Endodermal cell (in vitro differentiated cells): ENCODE results near the gene CSF1. TPM values are rescaled to one million over a fixed set of nuclear protein-coding genes. Genes with fewer than 3 reads are reported as not detected.
"Not testable (repeated sequence)": the region's sequence is repeated elsewhere in the genome, so short reads cannot be mapped to it uniquely, and the experiment has no call there.

Source experiments
- DNase-seq: peaks from one replicate; pipeline ENCODE4 v3.0.0-alpha.2; 2017
- H3K27ac ChIP-seq: 2 replicates; pipeline ENCODE4 v1.5.1; 2013; ENCODE audit warnings: mild to moderate bottlenecking, low read depth, low read length, moderate library complexity
- H3K27me3 ChIP-seq: 2 replicates; pipeline ENCODE4 v1.6.1; 2013; ENCODE audit warnings: mild to moderate bottlenecking, low read length, moderate library complexity; ENCODE audit not compliant: insufficient read depth, control insufficient read depth, poor library complexity, severe bottlenecking
- H3K36me3 ChIP-seq: 2 replicates; pipeline ENCODE4 v1.7.0; 2013; ENCODE audit warnings: mild to moderate bottlenecking, low read length, moderate library complexity; ENCODE audit not compliant: control insufficient read depth, insufficient read depth
- H3K4me1 ChIP-seq: one replicate; pipeline ENCODE4 v1.7.0; 2013; ENCODE audit warnings: low read length; ENCODE audit not compliant: control insufficient read depth, insufficient read depth
- H3K4me3 ChIP-seq: 2 replicates; pipeline ENCODE4 v1.5.1; 2013; ENCODE audit warnings: mild to moderate bottlenecking, low read length, moderate library complexity
- H3K9ac ChIP-seq: 2 replicates; pipeline ENCODE4 v1.6.1; 2013; ENCODE audit warnings: mild to moderate bottlenecking, low read length, moderate library complexity; ENCODE audit not compliant: poor library complexity, severe bottlenecking; ENCODE audit errors: extremely low read depth
- H3K9me3 ChIP-seq: 2 replicates; pipeline ENCODE4 v1.6.1; 2013; ENCODE audit warnings: mild to moderate bottlenecking, low read length, moderate library complexity; ENCODE audit not compliant: control insufficient read depth
- H3K27ac Mint-ChIP-seq: 2 replicates; pipeline ENCODE4 v1.8.0; 2020; ENCODE audit warnings: mixed read lengths
- H3K27me3 Mint-ChIP-seq: 2 replicates; pipeline ENCODE4 v1.8.0; 2021; ENCODE audit warnings: mild to moderate bottlenecking, mixed read lengths; ENCODE audit not compliant: insufficient read depth
- H3K36me3 Mint-ChIP-seq: 2 replicates; pipeline ENCODE4 v1.8.0; 2020; ENCODE audit warnings: low read depth, mixed read lengths
- H3K4me1 Mint-ChIP-seq: 2 replicates; pipeline ENCODE4 v1.8.0; 2020; ENCODE audit warnings: mixed read lengths
- H3K4me3 Mint-ChIP-seq: 2 replicates; pipeline ENCODE4 v1.8.0; 2020; ENCODE audit warnings: mild to moderate bottlenecking, moderate library complexity, mixed read lengths
- H3K9me3 Mint-ChIP-seq: 2 replicates; pipeline ENCODE4 v1.8.0; 2020; ENCODE audit warnings: mild to moderate bottlenecking, mixed read lengths
- CTCF ChIP-seq: fragments of 200-600 bp; sonication (generic); conservative IDR thresholded peaks from 2 replicates; pipeline ENCODE4 v1.5.0; 2021; ENCODE audit warnings: antibody characterized with exemption, mild to moderate bottlenecking
- WGBS, 2 experiments: methylation state at CpG; one replicate each; pipeline versions ENCODE4 v1.1.5 to v1.1.7; 2013; ENCODE audit warnings: missing lambda C conversion rate in 2 of 2, mixed read lengths in 1 of 2; ENCODE audit not compliant: insufficient coverage in 1 of 2, insufficient read length in 1 of 2; 5-methylcytosine and 5-hydroxymethylcytosine counted together
- total RNA-seq, 2 donors: library from RNA; stranded (reverse); fragmentation: NEBNext Ultra II Directional in 1 of 2; extraction: Animal tissue kit (Norgen Biotek cat#: 25700) in 1 of 2; gene quantifications; 2 replicates in 1 of 2; 3 replicates in 1 of 2; pipeline ENCODE4 v1.2.1, GENCODE V29; 2021

CSF1 gene
- total RNA-seq, 2 donors from 2014 or later: 1.0 to 2.1 TPM

GRCh38 chr1:109917768-109918606, 7.3 kb downstream of the CSF1 start:
- WGBS, 2 experiments: 93 to 96% methylated on average over 5 of the region's 6 CpGs
- Histone ChIP-seq H3K27ac (no peak overlapping the region), H3K27me3 (no peaks in the 10 kb centered on the region), H3K9ac (no peak overlapping the region), H3K36me3 (no peaks in the 10 kb centered on the region), H3K4me1 (no peaks in the 10 kb centered on the region), H3K4me3 (no peak overlapping the region), H3K9me3 (no peaks in the 10 kb centered on the region)
- no peaks in the 10 kb centered on the region for H3K36me3 Mint-ChIP-seq
- peaks cover 33% of the 10 kb centered on the region for H3K27me3 Mint-ChIP-seq
- H3K27ac Mint-ChIP-seq: no peak overlapping the region
- peak; percentile 61 for TF ChIP-seq CTCF
- H3K9me3 Mint-ChIP-seq: no peaks in the 10 kb centered on the region
- peaks cover 11% of the 10 kb centered on the region for H3K4me1 Mint-ChIP-seq
- H3K4me3 Mint-ChIP-seq: no peak overlapping the region
- DNase-seq: peak; percentile 65

- Histone ChIP-seq H3K4me3 (no peak overlapping the region), H3K27ac (no peak overlapping the region), H3K4me1 (no peaks in the 10 kb centered on the region), H3K36me3 (no peaks in the 10 kb centered on the region), H3K27me3 (no peaks in the 10 kb centered on the region), H3K9me3 (no peaks in the 10 kb centered on the region), H3K9ac (no peak overlapping the region)
- Mint-ChIP-seq H3K27ac (no peak overlapping the region), H3K27me3 (peaks cover 26% of the 10 kb centered on the region), H3K4me1 (peaks cover 11% of the 10 kb centered on the region), H3K4me3 (no peak overlapping the region), H3K36me3 (no peaks in the 10 kb centered on the region), H3K9me3 (no peaks in the 10 kb centered on the region)
- no peak for TF ChIP-seq CTCF
- no peak for DNase-seq
- WGBS, 2 experiments: 92% methylated on average over 6 to 7 of the region's 7 CpGs
Measured at GRCh38 chr1:109918671-109919070, 8.0 kb downstream of the CSF1 start.

- no peak overlapping the region for H3K4me3 ChIP-seq
- Mint-ChIP-seq H3K36me3 (no peaks in the 10 kb centered on the region), H3K27me3 (peaks cover 20% of the 10 kb centered on the region), H3K27ac (no peak overlapping the region), H3K9me3 (no peaks in the 10 kb centered on the region), H3K4me3 (no peak overlapping the region), H3K4me1 (peaks cover 11% of the 10 kb centered on the region)
- H3K36me3 ChIP-seq: no peaks in the 10 kb centered on the region
- no peak for TF ChIP-seq CTCF
- no peak for DNase-seq
- no peak overlapping the region for H3K9ac ChIP-seq
- 96 to 100% methylated on average over 6 of the region's 6 CpGs for WGBS, 2 experiments
- no peaks in the 10 kb centered on the region for H3K9me3 ChIP-seq
- H3K27ac ChIP-seq: no peak overlapping the region
- H3K27me3 ChIP-seq: no peaks in the 10 kb centered on the region
- H3K4me1 ChIP-seq: no peaks in the 10 kb centered on the region
Measured at GRCh38 chr1:109919303-109919702, 8.7 kb downstream of the CSF1 start.

GRCh38 chr1:109920391-109920790, 9.7 kb downstream of the CSF1 start:
- WGBS, 2 experiments: 94 to 95% methylated on average over 10 of the region's 10 CpGs
- H3K36me3 Mint-ChIP-seq, H3K4me3 Mint-ChIP-seq: not testable (repeated sequence)

More at GRCh38 chr1:109920391-109920790, 9.7 kb downstream of the CSF1 start:
- not testable (repeated sequence) for DNase-seq, H3K27ac ChIP-seq, H3K9me3 Mint-ChIP-seq, H3K4me1 ChIP-seq, H3K9me3 ChIP-seq, H3K27me3 ChIP-seq, H3K27ac Mint-ChIP-seq, H3K36me3 ChIP-seq, H3K4me3 ChIP-seq, H3K9ac ChIP-seq
- Mint-ChIP-seq H3K4me1 (peaks cover 11% of the 10 kb centered on the region), H3K27me3 (peaks cover 18% of the 10 kb centered on the region)
